ENCODE measurements around the gene DNAAF8.

- TF ChIP-seq POLR2A (IDR thresholded peaks at IDR 0.05) (no peak), CTCF (IDR thresholded peaks at IDR 0.05 in 4 of 5, conservative IDR thresholded peaks at IDR 0.05 in 1 of 5) (no peak)
These were observed 1.1 kb upstream of the DNAAF8 start for GRCh38 chr16:4733211-4733742.

Measured in gastrocnemius medialis (tissue), 4 donors.